Coronary artery (tissue), 2 donors: ENCODE results near the gene KIAA1671.

Source experiments
- DNase-seq: peaks from one replicate; pipeline ENCODE4 v3.0.0-alpha.2; 2017; ENCODE audit warnings: low spot score
- H3K27ac ChIP-seq, 2 donors: fragments of 200-600 bp; sonication (generic); one replicate each; pipeline ENCODE4 v1.5.1; 2016 to 2019
- H3K4me3 ChIP-seq: fragments of 200-600 bp; sonication (generic); 2 replicates; pipeline ENCODE4 v1.5.1; 2016; ENCODE audit warnings: mild to moderate bottlenecking, moderate library complexity
- TF ChIP-seq, protein P1 (sequence below): fragments of 200-600 bp; sonication (generic); IDR thresholded peaks from one replicate; pipeline ENCODE4 v1.5.1; 2019; ENCODE audit warnings: antibody characterized with exemption

KIAA1671 gene

DNA sequence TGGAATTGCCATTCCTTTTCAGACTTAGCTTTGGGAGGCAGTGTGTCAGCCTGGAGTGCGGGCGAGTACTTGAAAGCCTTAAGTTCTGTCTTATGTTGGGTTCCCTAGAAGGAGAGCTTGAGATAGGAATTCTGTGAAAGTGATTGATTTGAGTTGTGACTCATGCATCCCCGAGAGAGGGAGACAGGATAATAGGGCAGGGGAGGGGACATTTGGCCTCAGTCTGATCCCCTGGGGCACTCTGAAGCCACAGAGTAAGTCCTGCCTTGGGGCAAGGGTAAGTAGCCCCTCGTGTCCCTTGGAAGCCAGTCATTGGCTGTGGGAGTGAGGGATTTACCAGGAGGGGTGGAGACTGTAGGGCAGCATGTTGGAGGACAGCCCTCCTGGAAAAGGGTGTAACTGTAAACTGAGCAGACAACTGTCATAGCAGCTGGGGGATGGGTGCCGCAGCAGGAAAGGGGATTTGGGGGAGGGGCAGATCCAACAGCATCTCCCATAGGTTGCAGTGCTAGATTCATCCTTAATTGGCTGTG, 44.0 kb downstream of the KIAA1671 start:
- DNase-seq = no peak
- Histone ChIP-seq H3K27ac (peak overlapping the region in 1 of 2 donors; percentile 42), H3K4me3 (peak overlapping the region; percentile 15)
- TF ChIP-seq, protein P1, sequence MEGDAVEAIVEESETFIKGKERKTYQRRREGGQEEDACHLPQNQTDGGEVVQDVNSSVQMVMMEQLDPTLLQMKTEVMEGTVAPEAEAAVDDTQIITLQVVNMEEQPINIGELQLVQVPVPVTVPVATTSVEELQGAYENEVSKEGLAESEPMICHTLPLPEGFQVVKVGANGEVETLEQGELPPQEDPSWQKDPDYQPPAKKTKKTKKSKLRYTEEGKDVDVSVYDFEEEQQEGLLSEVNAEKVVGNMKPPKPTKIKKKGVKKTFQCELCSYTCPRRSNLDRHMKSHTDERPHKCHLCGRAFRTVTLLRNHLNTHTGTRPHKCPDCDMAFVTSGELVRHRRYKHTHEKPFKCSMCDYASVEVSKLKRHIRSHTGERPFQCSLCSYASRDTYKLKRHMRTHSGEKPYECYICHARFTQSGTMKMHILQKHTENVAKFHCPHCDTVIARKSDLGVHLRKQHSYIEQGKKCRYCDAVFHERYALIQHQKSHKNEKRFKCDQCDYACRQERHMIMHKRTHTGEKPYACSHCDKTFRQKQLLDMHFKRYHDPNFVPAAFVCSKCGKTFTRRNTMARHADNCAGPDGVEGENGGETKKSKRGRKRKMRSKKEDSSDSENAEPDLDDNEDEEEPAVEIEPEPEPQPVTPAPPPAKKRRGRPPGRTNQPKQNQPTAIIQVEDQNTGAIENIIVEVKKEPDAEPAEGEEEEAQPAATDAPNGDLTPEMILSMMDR = no peak

DNA sequence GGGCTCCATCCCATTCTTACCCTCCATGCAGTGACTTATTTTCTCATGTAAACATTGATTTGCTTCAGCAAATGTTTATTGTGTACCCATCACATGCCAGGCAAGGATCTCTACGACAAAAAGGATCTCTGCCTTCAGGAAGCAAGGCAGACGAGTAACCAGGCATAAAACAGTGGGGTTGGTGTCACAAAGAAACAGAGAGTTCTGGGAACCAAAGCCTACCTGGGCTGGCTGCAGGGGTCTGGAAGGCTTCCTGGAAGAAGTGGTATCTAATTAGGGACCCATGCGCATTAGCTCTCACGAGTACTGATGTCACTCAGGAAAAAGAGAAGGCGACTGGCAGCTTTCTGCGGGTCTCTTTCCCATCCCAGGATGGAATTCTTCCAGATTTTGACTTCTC, 44.5 kb downstream of the KIAA1671 start:
- no peak for DNase-seq
- Histone ChIP-seq H3K27ac (peak overlapping the region in 1 of 2 donors; percentile 42), H3K4me3 (peak overlapping the region; percentile 15)
- TF ChIP-seq, protein P1 = no peak

DNA sequence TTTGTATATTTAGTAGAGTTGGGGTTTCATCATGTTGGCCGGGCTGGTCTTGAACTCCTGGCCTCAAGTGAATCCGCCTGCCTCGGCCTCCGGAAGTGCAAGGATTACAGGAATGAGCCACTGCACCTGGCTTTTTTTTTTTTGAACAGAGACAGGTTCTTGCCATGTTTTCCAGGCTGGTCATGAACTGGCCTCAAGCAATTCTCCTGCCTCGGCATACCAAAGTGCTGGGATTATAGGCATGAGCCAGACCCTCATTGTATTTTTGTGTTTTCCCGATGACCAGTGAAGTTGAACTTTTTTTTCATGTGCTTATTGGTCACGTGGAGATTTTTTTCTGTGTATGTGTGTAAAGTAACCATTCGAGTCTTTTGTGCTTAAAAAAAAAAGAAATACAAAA, 48.2 kb downstream of the KIAA1671 start:
- TF ChIP-seq, protein P1 = no peak
- H3K4me3 ChIP-seq = no peak overlapping the region
- no peak overlapping the region for H3K27ac ChIP-seq
- DNase-seq = no peak

DNA sequence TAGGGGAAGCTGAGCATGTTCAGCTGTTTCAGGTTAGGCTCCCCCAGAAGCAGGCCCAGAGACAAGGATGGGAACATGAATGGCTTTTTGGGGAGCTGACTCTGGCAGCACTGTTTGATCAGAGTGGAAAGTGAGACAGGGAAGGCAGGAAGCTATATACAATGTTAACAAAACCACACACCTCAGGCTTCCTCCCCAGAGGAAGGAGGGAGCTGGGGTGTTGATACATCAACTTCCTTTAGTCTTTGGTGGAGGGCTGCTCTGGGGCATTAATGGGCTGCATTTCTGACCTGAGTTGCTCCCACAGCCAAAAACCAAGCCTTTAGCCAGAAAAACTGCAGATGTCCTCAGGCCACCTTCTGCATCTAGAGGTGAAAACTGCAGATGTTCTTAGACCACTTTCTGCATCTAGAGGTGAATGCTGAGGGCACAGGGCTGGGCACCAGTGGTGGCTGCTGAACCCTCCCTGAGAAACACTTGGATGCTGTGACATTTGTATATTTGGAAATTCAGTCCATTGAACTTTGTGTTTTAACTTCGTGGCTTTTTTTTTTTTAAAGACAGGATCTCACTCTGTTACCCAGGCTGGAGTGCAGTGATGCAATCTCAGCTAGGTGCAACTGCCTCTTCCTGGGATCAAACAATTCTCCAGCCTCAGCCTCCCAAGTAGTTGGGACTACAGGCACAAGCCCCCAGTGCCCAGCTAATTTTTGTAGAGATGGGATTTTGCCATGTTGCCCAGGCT, 49.9 kb downstream of the KIAA1671 start:
- DNase-seq = no peak
- TF ChIP-seq, protein P1 = no peak
- Histone ChIP-seq H3K27ac (peak overlapping the region in 1 of 2 donors; percentile 42), H3K4me3 (no peak overlapping the region)

DNA sequence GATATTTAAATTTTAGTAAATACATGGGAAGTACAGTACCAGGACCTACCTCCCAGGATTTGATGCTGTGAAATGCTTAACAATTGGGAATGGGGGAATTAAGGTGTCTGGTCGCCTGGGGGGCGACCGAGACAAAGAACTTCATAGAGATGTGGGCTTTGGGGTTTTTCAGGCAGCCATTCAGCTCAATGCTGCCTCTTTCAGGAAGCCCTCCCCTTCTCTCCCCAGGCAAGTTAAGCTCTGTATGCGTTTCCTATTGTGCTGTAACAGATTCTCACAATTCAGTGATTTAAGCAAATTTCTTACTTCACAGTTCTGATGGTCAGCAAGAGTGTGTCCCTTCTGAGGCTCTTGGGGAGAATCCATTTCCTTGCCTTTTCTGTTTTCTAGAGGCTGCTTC, 53.8 kb downstream of the KIAA1671 start:
- DNase-seq = no peak
- Histone ChIP-seq H3K4me3 (no peak overlapping the region), H3K27ac (no peak overlapping the region)
- TF ChIP-seq, protein P1 = no peak

DNA sequence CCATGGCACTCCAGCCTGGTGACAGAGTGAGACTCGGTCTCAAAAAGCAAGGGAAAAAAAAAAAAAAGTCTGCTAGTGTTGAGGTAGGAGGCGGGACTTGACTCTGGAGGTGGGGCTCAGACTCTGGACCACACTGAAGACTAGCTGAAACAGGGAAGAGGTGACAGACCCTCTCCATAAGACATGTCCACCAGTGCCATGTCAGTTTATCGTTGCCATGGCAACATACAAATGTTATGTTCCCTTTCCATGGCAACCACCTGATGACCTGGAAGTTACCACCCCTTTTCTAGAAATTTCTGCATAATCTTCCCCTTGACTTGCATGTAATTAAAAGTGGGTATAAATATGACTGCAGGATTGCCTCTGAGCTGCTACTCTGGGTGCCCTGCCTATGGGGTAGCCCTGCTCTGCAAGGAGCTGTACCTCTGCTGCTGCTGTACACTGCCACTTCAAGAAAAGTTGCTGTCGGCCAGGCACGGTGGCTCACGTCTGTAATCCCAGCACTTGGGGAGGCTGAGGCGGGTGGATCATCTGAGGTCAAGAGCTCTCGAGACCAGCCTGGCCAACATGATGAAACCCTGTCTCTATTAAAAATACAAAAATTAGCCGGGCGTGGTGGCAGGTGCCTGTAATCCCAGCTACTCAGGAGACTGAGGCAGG, 55.1 kb downstream of the KIAA1671 start:
- Histone ChIP-seq H3K27ac (no peak overlapping the region), H3K4me3 (no peak overlapping the region)
- TF ChIP-seq, protein P1 = no peak
- DNase-seq = no peak
